Esophagus squamous epithelium (tissue), 4 donors: ENCODE data around the gene MGAT5.

Experiments
- CTCF ChIP-seq, 6 experiments: fragments of 450-650 bp in 4 of 6; fragments of 200-600 bp in 2 of 6; sonication (generic) in 2 of 6; IDR thresholded peaks; one replicate each; pipeline ENCODE4 v1.5.1; 2016 to 2019; ENCODE audit warnings: antibody characterized with exemption in 6 of 6, mild to moderate bottlenecking in 4 of 6, moderate library complexity in 4 of 6
- POLR2A ChIP-seq, 4 donors: fragments of 450-650 bp; IDR thresholded peaks; one replicate each; pipeline ENCODE4 v1.6.1; 2017; ENCODE audit warnings: antibody characterized with exemption in 4 of 4, mild to moderate bottlenecking in 4 of 4, moderate library complexity in 3 of 4

GRCh38 chr2:134377730-134378129 is 123.9 kb downstream of the MGAT5 start:
- no peak for TF ChIP-seq CTCF (IDR thresholded peaks at IDR 0.05)
- no peak for TF ChIP-seq POLR2A (IDR thresholded peaks at IDR 0.05)
